Right lobe of liver (tissue), 6 donors: ENCODE results near the gene CRACDL. TPM values are rescaled to one million over a fixed set of nuclear protein-coding genes. Genes with fewer than 3 reads are reported as not detected.

Experiments used
- ATAC-seq, 4 donors: fragments of 200-7000 bp; cut with Tn5 transposase; one replicate each; pipeline ENCODE4 v1.9.1; 2020; ENCODE audit warnings: mild to moderate bottlenecking in 4 of 4, moderate library complexity in 4 of 4
- DNase-seq, 3 donors: peaks; one replicate each; pipeline ENCODE4 v3.0.0-alpha.2; 2020
- H3K27ac ChIP-seq, 3 donors: fragments of 200-600 bp; one replicate each; pipeline ENCODE4 v1.8.0; 2022
- H3K27me3 ChIP-seq, 2 donors: fragments of 200-600 bp; one replicate each; pipeline ENCODE4 v1.8.0; 2022
- H3K36me3 ChIP-seq, 4 donors: fragments of 200-600 bp; sonication (generic) in 1 of 4; one replicate each; pipeline versions ENCODE4 v1.5.1 to v1.8.0; 2017 to 2022; ENCODE audit warnings: control low read depth in 1 of 4
- H3K4me1 ChIP-seq, 4 donors: fragments of 200-600 bp; sonication (generic) in 1 of 4; one replicate each; pipeline versions ENCODE4 v1.5.1 to v1.8.0; 2017 to 2022; ENCODE audit warnings: control low read depth in 1 of 4
- H3K4me3 ChIP-seq, 3 donors: fragments of 200-600 bp; one replicate each; pipeline ENCODE4 v1.8.0; 2022
- H3K9me3 ChIP-seq, 4 donors: fragments of 200-600 bp; sonication (generic) in 1 of 4; one replicate each; pipeline versions ENCODE4 v1.5.1 to v1.8.0; 2017 to 2022; ENCODE audit warnings: control low read depth in 1 of 4
- POLR2A ChIP-seq: fragments of 450-650 bp; IDR thresholded peaks from one replicate; pipeline ENCODE4 v1.6.1; 2017; ENCODE audit warnings: antibody characterized with exemption, mild to moderate bottlenecking
- WGBS: methylation state at CpG from one replicate; pipeline ENCODE4 v1.1.6; 2018; ENCODE audit warnings: low coverage, low lambda C conversion rate; ENCODE audit not compliant: insufficient coverage; ENCODE audit errors: missing lambda C conversion rate; 5-methylcytosine and 5-hydroxymethylcytosine counted together
- intact Hi-C, 2 donors: fragments of 100-400 bp; cut with DNase I; formaldehyde crosslinking; loops; one replicate each; pipeline versions ENCODE4 v1.11.2 to v1.14.1; 2022
- total RNA-seq, 6 experiments: library from RNA; depleted of rRNA in 2 of 6; stranded (reverse); fragments of >200 nt in 2 of 6; fragmentation: NEBNext Ultra II Directional in 3 of 6; extraction: Animal tissue kit (Norgen Biotek cat#: 25700) in 3 of 6; gene quantifications; one replicate each; pipeline versions ENCODE4 v1.1.0 to v1.2.4, GENCODE V29; 2016 to 2023
- TF ChIP-seq, protein P1 (sequence below), 4 donors: fragments of 200-600 bp in 3 of 4; fragments of 450-650 bp in 1 of 4; IDR thresholded peaks; one replicate each; pipeline versions ENCODE4 v1.5.1 to v1.8.0; 2016 to 2022; ENCODE audit warnings: antibody characterized with exemption in 4 of 4, mild to moderate bottlenecking in 2 of 4
- donor health status: DM: no; HTN: yes; CAD: no.
- donor health status: DM: no; HTN: no; CAD: no.
- donor health status: DM: no; HTN: no; CAD: no.
- donor health status: DM: no; HTN: yes; CAD: no.
- donor health status: DM: no; HTN: yes; CAD: no.

CRACDL gene
- total RNA-seq, 6 experiments from 2014 or later = 0.12 to 0.56 (median 0.32) TPM

GRCh38 chr2:98827625-98828368 lies 108.2 kb downstream of the CRACDL start:
- ATAC-seq = no peak
- 84% methylated on average over 7 of the region's 11 CpGs for WGBS
- Histone ChIP-seq H3K36me3 (no peaks in the 10 kb centered on the region), H3K27me3 (peaks cover 0 to 7% of the 10 kb centered on the region in 2 donors), H3K9me3 (no peaks in the 10 kb centered on the region), H3K27ac (no peak overlapping the region), H3K4me1 (no peaks in the 10 kb centered on the region), H3K4me3 (no peak overlapping the region)
- no peak for DNase-seq
- intact Hi-C loops = no loop called here
- TF ChIP-seq POLR2A = no peak
- TF ChIP-seq, protein P1, sequence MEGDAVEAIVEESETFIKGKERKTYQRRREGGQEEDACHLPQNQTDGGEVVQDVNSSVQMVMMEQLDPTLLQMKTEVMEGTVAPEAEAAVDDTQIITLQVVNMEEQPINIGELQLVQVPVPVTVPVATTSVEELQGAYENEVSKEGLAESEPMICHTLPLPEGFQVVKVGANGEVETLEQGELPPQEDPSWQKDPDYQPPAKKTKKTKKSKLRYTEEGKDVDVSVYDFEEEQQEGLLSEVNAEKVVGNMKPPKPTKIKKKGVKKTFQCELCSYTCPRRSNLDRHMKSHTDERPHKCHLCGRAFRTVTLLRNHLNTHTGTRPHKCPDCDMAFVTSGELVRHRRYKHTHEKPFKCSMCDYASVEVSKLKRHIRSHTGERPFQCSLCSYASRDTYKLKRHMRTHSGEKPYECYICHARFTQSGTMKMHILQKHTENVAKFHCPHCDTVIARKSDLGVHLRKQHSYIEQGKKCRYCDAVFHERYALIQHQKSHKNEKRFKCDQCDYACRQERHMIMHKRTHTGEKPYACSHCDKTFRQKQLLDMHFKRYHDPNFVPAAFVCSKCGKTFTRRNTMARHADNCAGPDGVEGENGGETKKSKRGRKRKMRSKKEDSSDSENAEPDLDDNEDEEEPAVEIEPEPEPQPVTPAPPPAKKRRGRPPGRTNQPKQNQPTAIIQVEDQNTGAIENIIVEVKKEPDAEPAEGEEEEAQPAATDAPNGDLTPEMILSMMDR (IDR thresholded peaks at IDR 0.05) = no peak

GRCh38 chr2:98826856-98827255 lies 109.2 kb downstream of the CRACDL start:
- no peaks in the 10 kb centered on the region for H3K4me1 ChIP-seq
- H3K4me3 ChIP-seq = no peak overlapping the region
- no peak for TF ChIP-seq POLR2A
- no peaks in the 10 kb centered on the region for H3K9me3 ChIP-seq
- H3K36me3 ChIP-seq = no peaks in the 10 kb centered on the region
- DNase-seq = no peak
- intact Hi-C loops = no loop called here
- WGBS = 91% methylated on average over 8 of the region's 15 CpGs
- peaks cover 0 to 15% of the 10 kb centered on the region in 2 donors for H3K27me3 ChIP-seq
- ATAC-seq = no peak
- no peak overlapping the region for H3K27ac ChIP-seq

DNA sequence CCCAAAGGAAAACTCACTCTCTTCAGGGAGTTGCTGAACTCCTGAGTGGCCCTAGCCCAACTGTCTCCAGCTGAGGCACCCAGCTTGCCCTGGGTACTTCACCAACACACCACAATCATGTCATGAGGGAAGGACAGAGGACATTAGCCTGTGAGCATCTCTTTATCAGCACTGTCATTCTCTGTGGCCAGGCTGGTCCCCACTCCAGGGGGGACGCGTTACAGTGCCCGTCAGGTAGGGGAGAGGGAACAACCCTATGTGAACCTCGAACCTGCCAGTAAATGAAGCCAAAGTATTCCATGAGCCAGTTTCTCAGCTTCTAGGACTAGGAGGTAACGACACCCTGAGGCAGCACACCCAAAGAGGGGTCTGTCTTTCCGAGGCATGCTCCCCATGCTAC lies 110.2 kb downstream of the CRACDL start:
- Histone ChIP-seq H3K27ac (no peak overlapping the region), H3K9me3 (no peaks in the 10 kb centered on the region), H3K27me3 (peaks cover 0 to 15% of the 10 kb centered on the region in 2 donors), H3K36me3 (no peaks in the 10 kb centered on the region), H3K4me3 (no peak overlapping the region), H3K4me1 (no peaks in the 10 kb centered on the region)
- intact Hi-C loops = no loop called here
- DNase-seq (no peak), ATAC-seq (no peak)
- TF ChIP-seq POLR2A = no peak
- TF ChIP-seq, protein P1 (IDR thresholded peaks at IDR 0.05) = no peak
- 92% methylated on average over 5 of the region's 6 CpGs for WGBS

DNA sequence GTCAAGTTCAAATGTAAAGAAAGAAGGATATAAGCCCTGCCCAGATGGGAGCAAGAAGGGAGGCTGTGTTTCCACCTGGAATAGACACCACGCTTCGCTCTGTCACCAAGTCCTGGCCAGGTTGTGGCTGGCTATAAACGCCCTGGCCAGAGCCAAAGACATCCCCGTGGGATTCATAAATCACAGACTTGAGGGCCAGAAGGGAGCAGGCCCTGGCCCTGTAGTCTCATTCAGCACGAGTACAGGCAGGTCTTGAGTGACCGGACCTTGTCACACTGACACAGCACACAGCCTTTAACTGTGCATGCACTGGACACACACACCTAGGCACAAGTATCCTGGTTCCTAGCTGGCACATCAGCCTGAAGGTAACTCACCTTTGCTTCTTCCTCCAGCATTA lies 110.6 kb downstream of the CRACDL start:
- intact Hi-C loops = no loop called here
- ATAC-seq (no peak), DNase-seq (no peak)
- TF ChIP-seq, protein P1 (IDR thresholded peaks at IDR 0.05) = no peak
- TF ChIP-seq POLR2A = no peak
- Histone ChIP-seq H3K4me1 (no peaks in the 10 kb centered on the region), H3K27ac (no peak overlapping the region), H3K36me3 (no peaks in the 10 kb centered on the region), H3K27me3 (peaks cover 0 to 15% of the 10 kb centered on the region in 2 donors), H3K9me3 (no peaks in the 10 kb centered on the region), H3K4me3 (no peak overlapping the region)
- WGBS = 76% methylated on average over 4 of the region's 6 CpGs

- Histone ChIP-seq H3K36me3 (no peaks in the 10 kb centered on the region), H3K27ac (no peak overlapping the region), H3K9me3 (no peaks in the 10 kb centered on the region), H3K4me1 (no peaks in the 10 kb centered on the region), H3K27me3 (peaks cover 0 to 15% of the 10 kb centered on the region in 2 donors), H3K4me3 (no peak overlapping the region)
- DNase-seq (no peak), ATAC-seq (no peak)
- intact Hi-C loops = no loop called here
- no peak for TF ChIP-seq POLR2A
- TF ChIP-seq, protein P1 (IDR thresholded peaks at IDR 0.05) = no peak
- WGBS = 95% methylated on average over 3 of the region's 3 CpGs
Measured at GRCh38 chr2:98825020-98825350, 111.0 kb downstream of the CRACDL start.
